Activated B cell treated with CpG ODN at 0.5 μM for 24 hours (primary cell): ENCODE measurements around the gene YJEFN3. TPM values are rescaled to one million over a fixed set of nuclear protein-coding genes. Genes with fewer than 3 reads are reported as not detected.

ENCODE experiments used
- ATAC-seq: fragments of 200-7000 bp; cut with Tn5 transposase; one replicate; pipeline ENCODE4 v1.10.0; 2021; ENCODE audit warnings: low read depth, mild to moderate bottlenecking, moderate library complexity
- CTCF ChIA-PET: fragments of 350-600 bp; sonication (Branson Sonifier 250); formaldehyde crosslinking; loops from one replicate; lab custom pipeline; 2021; ENCODE audit warnings: antibody characterized with exemption; lab: Charles Lee
- POLR2A ChIA-PET: fragments of 350-600 bp; sonication (Branson Sonifier 250); formaldehyde crosslinking; loops from one replicate; lab custom pipeline; 2021; ENCODE audit warnings: antibody characterized with exemption; lab: Charles Lee
- DNase-seq: peaks from one replicate; pipeline ENCODE4 v3.0.0; 2022
- H3K27ac Mint-ChIP-seq: one replicate; pipeline ENCODE4 v1.8.0; 2020; ENCODE audit warnings: mixed read lengths
- H3K27me3 Mint-ChIP-seq: one replicate; pipeline ENCODE4 v1.8.0; 2021; ENCODE audit warnings: mixed read lengths
- H3K36me3 Mint-ChIP-seq: one replicate; pipeline ENCODE4 v1.8.0; 2021; ENCODE audit warnings: low read depth, mixed read lengths
- H3K4me1 Mint-ChIP-seq: one replicate; pipeline ENCODE4 v1.8.0; 2021; ENCODE audit warnings: mixed read lengths
- H3K4me3 Mint-ChIP-seq: one replicate; pipeline ENCODE4 v1.8.0; 2020; ENCODE audit warnings: mild to moderate bottlenecking, mixed read lengths
- H3K9me3 Mint-ChIP-seq: one replicate; pipeline ENCODE4 v1.8.0; 2020; ENCODE audit warnings: mixed read lengths
- CTCF ChIP-seq: fragments of 200-600 bp; IDR thresholded peaks from one replicate; pipeline ENCODE4 v1.8.0; 2022; ENCODE audit warnings: antibody characterized with exemption, mild to moderate bottlenecking
- intact Hi-C: fragments of 100-400 bp; cut with micrococcal nuclease; formaldehyde crosslinking; loops from one replicate; pipeline ENCODE4 v1.15.1; 2024
- total RNA-seq: library from RNA; stranded (reverse); gene quantifications from 2 replicates; pipeline ENCODE4 v1.2.3, GENCODE V29; 2022

YJEFN3 gene
- total RNA-seq, 1 donor from 2014 or later: 9.1 TPM

GRCh38 chr19:19540064-19540714 lies 11.5 kb downstream of the YJEFN3 start:
- ATAC-seq: peak; percentile 59
- CTCF ChIA-PET: interaction anchor here (0.7 kb wide), 1 partner anchor 21 kb away, joined by 3 read pairs; no protein-coding TSS in a partner anchor
- POLR2A ChIA-PET: interaction anchor here (0.6 to 1.5 kb wide), 2 partner anchors 59 to 309 kb away, joined by 3 to 7 read pairs; no protein-coding TSS in a partner anchor
- H3K36me3 Mint-ChIP-seq: no peaks in the 10 kb centered on the region
- H3K27ac Mint-ChIP-seq: no peak overlapping the region
- peak overlapping the region; percentile 68 for H3K4me3 Mint-ChIP-seq
- no peaks in the 10 kb centered on the region for H3K9me3 Mint-ChIP-seq
- TF ChIP-seq CTCF: no peak
- H3K4me1 Mint-ChIP-seq: peaks cover 28% of the 10 kb centered on the region
- H3K27me3 Mint-ChIP-seq: peaks cover 20% of the 10 kb centered on the region
- peak; percentile 45 for DNase-seq
- intact Hi-C loops: loop anchor here (5.0 kb wide), 1 partner anchor 57 kb away; no protein-coding TSS in a partner anchor

GRCh38 chr19:19540715-19541515 lies 12.2 kb downstream of the YJEFN3 start:
- Mint-ChIP-seq H3K4me1 (peaks cover 28% of the 10 kb centered on the region), H3K27ac (no peak overlapping the region), H3K36me3 (no peaks in the 10 kb centered on the region), H3K27me3 (peaks cover 20% of the 10 kb centered on the region), H3K9me3 (no peaks in the 10 kb centered on the region), H3K4me3 (peak overlapping the region; percentile 68)
- CTCF ChIA-PET: interaction anchor here (0.7 kb wide), 1 partner anchor 20 kb away, joined by 3 read pairs; no protein-coding TSS in a partner anchor
- POLR2A ChIA-PET: interaction anchor here (0.6 to 1.5 kb wide), 4 partner anchors 17 to 308 kb away, joined by 3 to 7 read pairs (median 4); no protein-coding TSS in a partner anchor
- DNase-seq (peak; percentile 55), ATAC-seq (peak; percentile 78)
- intact Hi-C loops: loop anchor here (5.0 kb wide), 1 partner anchor 56 kb away; no protein-coding TSS in a partner anchor
- no peak for TF ChIP-seq CTCF

GRCh38 chr19:19541616-19542015 lies 12.9 kb downstream of the YJEFN3 start:
- Mint-ChIP-seq H3K4me3 (no peak overlapping the region), H3K9me3 (no peaks in the 10 kb centered on the region), H3K4me1 (peaks cover 28% of the 10 kb centered on the region), H3K27me3 (peaks cover 20% of the 10 kb centered on the region), H3K27ac (no peak overlapping the region), H3K36me3 (no peaks in the 10 kb centered on the region)
- intact Hi-C loops: loop anchor here (5.0 kb wide), 1 partner anchor 56 kb away; no protein-coding TSS in a partner anchor
- DNase-seq: no peak
- ATAC-seq: no peak
- ChIA-PET POLR2A (interaction anchor here (0.6 to 1.0 kb wide), 2 partner anchors 16 to 84 kb away, joined by 3 to 4 read pairs; no protein-coding TSS in a partner anchor), CTCF (no interaction called here)
- no peak for TF ChIP-seq CTCF

GRCh38 chr19:19542507-19542906 lies 13.8 kb downstream of the YJEFN3 start:
- Mint-ChIP-seq H3K27ac (no peak overlapping the region), H3K4me3 (no peak overlapping the region), H3K4me1 (peaks cover 25% of the 10 kb centered on the region), H3K36me3 (no peaks in the 10 kb centered on the region), H3K9me3 (no peaks in the 10 kb centered on the region), H3K27me3 (peaks cover 20% of the 10 kb centered on the region)
- ChIA-PET CTCF (interaction anchor here (1.6 kb wide), 1 partner anchor 10 kb away, joined by 5 read pairs; no protein-coding TSS in a partner anchor), POLR2A (no interaction called here)
- DNase-seq (no peak), ATAC-seq (no peak)
- no peak for TF ChIP-seq CTCF
- intact Hi-C loops: loop anchor here (5.0 kb wide), 1 partner anchor 55 kb away; no protein-coding TSS in a partner anchor
